ENCODE results near the gene VIPR2. TPM values are rescaled to one million over a fixed set of nuclear protein-coding genes. Genes with fewer than 3 reads are reported as not detected.

VIPR2 gene
- total RNA-seq, 1 donor from 2014 or later = not detected

- Mint-ChIP-seq H3K36me3 (ENCODE audit: low read depth) (no peaks in the 10 kb centered on the region), H3K4me3 (no peak overlapping the region), H3K4me1 (no peaks in the 10 kb centered on the region), H3K27me3 (peaks cover 1% of the 10 kb centered on the region), H3K9me3 (no peaks in the 10 kb centered on the region), H3K27ac (no peak overlapping the region)
- ATAC-seq (ENCODE audit: low read depth) = no peak
- no peak for DNase-seq
- no peak for TF ChIP-seq CTCF (IDR thresholded peaks at IDR 0.05)
- ChIA-PET CTCF (no interaction called here), POLR2A (no interaction called here)
- intact Hi-C loops (cut with micrococcal nuclease) = no loop called here
These were observed 6.6 kb upstream of the VIPR2 start for GRCh38 chr7:159151231-159151630.

GRCh38 chr7:159149488-159149887 is 4.8 kb upstream of the VIPR2 start:
- Mint-ChIP-seq H3K9me3 (no peaks in the 10 kb centered on the region), H3K27ac (no peak overlapping the region), H3K4me3 (no peak overlapping the region), H3K36me3 (ENCODE audit: low read depth) (no peaks in the 10 kb centered on the region), H3K4me1 (no peaks in the 10 kb centered on the region), H3K27me3 (peaks cover 1% of the 10 kb centered on the region)
- CTCF ChIA-PET = no interaction called here
- intact Hi-C loops (cut with micrococcal nuclease) = no loop called here
- no peak for DNase-seq
- POLR2A ChIA-PET = no interaction called here
- TF ChIP-seq CTCF (IDR thresholded peaks at IDR 0.05) = no peak
- ATAC-seq (ENCODE audit: low read depth) = no peak

GRCh38 chr7:159148430-159149395 is 4.0 kb upstream of the VIPR2 start:
- DNase-seq (no peak), ATAC-seq (ENCODE audit: low read depth) (no peak)
- POLR2A ChIA-PET = no interaction called here
- Mint-ChIP-seq H3K9me3 (no peaks in the 10 kb centered on the region), H3K36me3 (ENCODE audit: low read depth) (no peaks in the 10 kb centered on the region), H3K27me3 (peaks cover 1% of the 10 kb centered on the region), H3K4me1 (peaks cover 3% of the 10 kb centered on the region), H3K27ac (no peak overlapping the region), H3K4me3 (no peak overlapping the region)
- CTCF ChIA-PET = no interaction called here
- intact Hi-C loops (cut with micrococcal nuclease) = no loop called here
- TF ChIP-seq CTCF (IDR thresholded peaks at IDR 0.05) = no peak

- TF ChIP-seq CTCF (IDR thresholded peaks at IDR 0.05) = no peak
- CTCF ChIA-PET = no interaction called here
- no peak for DNase-seq
- ATAC-seq (ENCODE audit: low read depth) = no peak
- no peaks in the 10 kb centered on the region for H3K9me3 Mint-ChIP-seq
- intact Hi-C loops (cut with micrococcal nuclease) = no loop called here
- no peak overlapping the region for H3K4me3 Mint-ChIP-seq
- peaks cover 4% of the 10 kb centered on the region for H3K4me1 Mint-ChIP-seq
- POLR2A ChIA-PET = no interaction called here
- peaks cover 4% of the 10 kb centered on the region for H3K27me3 Mint-ChIP-seq
- no peak overlapping the region for H3K27ac Mint-ChIP-seq
- H3K36me3 Mint-ChIP-seq (ENCODE audit: low read depth) = no peaks in the 10 kb centered on the region
These were observed 3.0 kb upstream of the VIPR2 start for GRCh38 chr7:159147687-159148086.

GRCh38 chr7:159147246-159147645 is 2.6 kb upstream of the VIPR2 start:
- no peak for TF ChIP-seq CTCF (IDR thresholded peaks at IDR 0.05)
- Mint-ChIP-seq H3K4me1 (peaks cover 4% of the 10 kb centered on the region), H3K27ac (no peak overlapping the region), H3K27me3 (peaks cover 5% of the 10 kb centered on the region), H3K9me3 (no peaks in the 10 kb centered on the region), H3K36me3 (ENCODE audit: low read depth) (no peaks in the 10 kb centered on the region), H3K4me3 (no peak overlapping the region)
- intact Hi-C loops (cut with micrococcal nuclease) = no loop called here
- ATAC-seq (ENCODE audit: low read depth) (no peak), DNase-seq (no peak)
- CTCF ChIA-PET = no interaction called here
- POLR2A ChIA-PET = no interaction called here
